H9 (cell line): Measurements from ENCODE around the gene ADGRA1. TPM values are rescaled to one million over a fixed set of nuclear protein-coding genes. Genes with fewer than 3 reads are reported as not detected.

Source experiments
- DNase-seq: peaks from one replicate; pipeline ENCODE4 v3.0.0-alpha.2; 2017
- H2AFZ ChIP-seq: one replicate; pipeline ENCODE4 v1.6.1; 2013; ENCODE audit warnings: mild to moderate bottlenecking, low read length, control low read depth, moderate library complexity
- H2AK5ac ChIP-seq: 2 replicates; pipeline ENCODE4 v1.6.1; 2013; ENCODE audit warnings: low read length, control low read depth, mixed read lengths; ENCODE audit not compliant: insufficient read length
- H2BK120ac ChIP-seq: one replicate; pipeline ENCODE4 v1.6.1; 2013; ENCODE audit warnings: low read depth, mild to moderate bottlenecking, low read length, control low read depth, inconsistent platforms; ENCODE audit not compliant: poor library complexity, severe bottlenecking
- H2BK12ac ChIP-seq: 2 replicates; pipeline ENCODE4 v1.6.1; 2013; ENCODE audit warnings: low read length, control low read depth, mixed read lengths, low read depth; ENCODE audit not compliant: insufficient read length
- H2BK15ac ChIP-seq: 2 replicates; pipeline ENCODE4 v1.6.1; 2013; ENCODE audit warnings: low read depth, low read length, control low read depth
- H2BK20ac ChIP-seq: one replicate; pipeline ENCODE4 v1.6.1; 2013; ENCODE audit warnings: low read depth, mild to moderate bottlenecking, low read length, control low read depth, inconsistent platforms; ENCODE audit not compliant: poor library complexity, severe bottlenecking
- H2BK5ac ChIP-seq: 2 replicates; pipeline ENCODE4 v1.6.1; 2013; ENCODE audit warnings: low read length, control low read depth, mixed read lengths; ENCODE audit not compliant: insufficient read length
- H3K14ac ChIP-seq: 2 replicates; pipeline ENCODE4 v1.6.1; 2013; ENCODE audit warnings: low read length, control low read depth; ENCODE audit not compliant: insufficient read depth
- H3K18ac ChIP-seq: 2 replicates; pipeline ENCODE4 v1.6.1; 2013; ENCODE audit warnings: low read depth, mild to moderate bottlenecking, mixed read lengths, low read length, control low read depth; ENCODE audit not compliant: insufficient read length
- H3K23ac ChIP-seq: 2 replicates; pipeline ENCODE4 v1.6.1; 2013; ENCODE audit warnings: low read length, control low read depth, mixed read lengths, low read depth; ENCODE audit not compliant: insufficient read length
- H3K23me2 ChIP-seq: 2 replicates; pipeline ENCODE4 v1.6.1; 2013; ENCODE audit warnings: low read depth, mild to moderate bottlenecking, mixed read lengths, low read length, control low read depth; ENCODE audit not compliant: insufficient read length, poor library complexity, severe bottlenecking
- H3K27ac ChIP-seq: 2 replicates; pipeline ENCODE4 v1.5.1; 2013; ENCODE audit warnings: low read length, control low read depth, mixed read lengths, low read depth; ENCODE audit not compliant: insufficient read length
- H3K27me3 ChIP-seq: 2 replicates; pipeline ENCODE4 v1.6.1; 2013; ENCODE audit warnings: low read length, control low read depth, inconsistent platforms; ENCODE audit not compliant: insufficient read depth
- H3K4ac ChIP-seq: 2 replicates; pipeline ENCODE4 v1.6.1; 2013; ENCODE audit warnings: low read depth, mild to moderate bottlenecking, control low read depth, inconsistent platforms, low read length, moderate library complexity
- H3K4me1 ChIP-seq: 2 replicates; pipeline ENCODE4 v1.6.1; 2013; ENCODE audit warnings: low read length, control low read depth, inconsistent platforms; ENCODE audit not compliant: insufficient read depth
- H3K4me2 ChIP-seq: 2 replicates; pipeline ENCODE4 v1.6.1; 2013; ENCODE audit warnings: low read length, control low read depth, mixed read lengths; ENCODE audit not compliant: insufficient read length, insufficient read depth
- H3K56ac ChIP-seq: 2 replicates; pipeline ENCODE4 v1.6.1; 2013; ENCODE audit warnings: low read depth, mild to moderate bottlenecking, mixed read lengths, low read length, control low read depth; ENCODE audit not compliant: insufficient read length
- H3K79me1 ChIP-seq: 2 replicates; pipeline ENCODE4 v1.6.1; 2013; ENCODE audit warnings: low read depth, mild to moderate bottlenecking, moderate library complexity, low read length, control low read depth, inconsistent platforms; ENCODE audit not compliant: insufficient read depth, poor library complexity, severe bottlenecking
- H3K79me2 ChIP-seq: 2 replicates; pipeline ENCODE4 v1.6.1; 2013; ENCODE audit warnings: low read length, control low read depth, inconsistent platforms; ENCODE audit not compliant: insufficient read depth
- H3K9ac ChIP-seq: 2 replicates; pipeline ENCODE4 v1.6.1; 2013; ENCODE audit warnings: low read length, control low read depth, mixed read lengths; ENCODE audit not compliant: insufficient read length; ENCODE audit errors: extremely low read depth
- H3K9me3 ChIP-seq: one replicate; pipeline ENCODE4 v1.6.1; 2013; ENCODE audit warnings: low read depth, low read length, inconsistent platforms; ENCODE audit not compliant: control insufficient read depth
- H3T11ph ChIP-seq: one replicate; pipeline ENCODE4 v1.6.1; 2013; ENCODE audit warnings: mild to moderate bottlenecking, low read length, control low read depth, inconsistent platforms
- H4K20me1 ChIP-seq: one replicate; pipeline ENCODE4 v1.6.1; 2013; ENCODE audit not compliant: control insufficient read depth, insufficient read length, insufficient read depth
- H4K5ac ChIP-seq: 2 replicates; pipeline ENCODE4 v1.6.1; 2013; ENCODE audit warnings: low read depth, mild to moderate bottlenecking, mixed read lengths, low read length, control low read depth; ENCODE audit not compliant: insufficient read length
- H4K8ac ChIP-seq: replicated peaks from 2 replicates; pipeline ENCODE4 v1.6.1; 2013; ENCODE audit warnings: low read length, control low read depth, mixed read lengths, low read depth; ENCODE audit not compliant: insufficient read length
- H4K91ac ChIP-seq: 2 replicates; pipeline ENCODE4 v1.6.1; 2013; ENCODE audit warnings: low read depth, mild to moderate bottlenecking, moderate library complexity, mixed read lengths, low read length, control low read depth; ENCODE audit not compliant: insufficient read length
- H3K27ac Mint-ChIP-seq, 3 experiments: 2 replicates in 2 of 3; 3 replicates in 1 of 3; pipeline ENCODE4 v1.8.0; 2020 to 2021; ENCODE audit warnings: mixed read lengths in 3 of 3, mild to moderate bottlenecking in 1 of 3, moderate library complexity in 1 of 3
- H3K27me3 Mint-ChIP-seq: 2 replicates; pipeline ENCODE4 v1.8.0; 2021; ENCODE audit warnings: low read depth, mild to moderate bottlenecking, moderate library complexity, mixed read lengths
- H3K36me3 Mint-ChIP-seq, 3 experiments: 2 replicates in 2 of 3; 3 replicates in 1 of 3; pipeline ENCODE4 v1.8.0; 2020 to 2021; ENCODE audit warnings: low read depth in 3 of 3, mixed read lengths in 3 of 3; ENCODE audit not compliant: insufficient read depth in 1 of 3
- H3K4me1 Mint-ChIP-seq, 2 experiments: 2 replicates each; pipeline ENCODE4 v1.8.0; 2020; ENCODE audit warnings: mixed read lengths in 2 of 2
- H3K4me3 Mint-ChIP-seq, 2 experiments: 2 replicates in 1 of 2; 3 replicates in 1 of 2; pipeline ENCODE4 v1.8.0; 2020 to 2021; ENCODE audit warnings: mild to moderate bottlenecking in 2 of 2, mixed read lengths in 2 of 2, moderate library complexity in 1 of 2
- H3K9me3 Mint-ChIP-seq, 2 experiments: 2 replicates in 1 of 2; 3 replicates in 1 of 2; pipeline ENCODE4 v1.8.0; 2020; ENCODE audit warnings: mild to moderate bottlenecking in 2 of 2, mixed read lengths in 2 of 2, moderate library complexity in 1 of 2
- WGBS: extraction: QIAGEN DNeasy Blood & Tissue Kit; methylation state at CpG from one replicate; pipeline ENCODE4 v1.1.7; 2013; ENCODE audit warnings: missing lambda C conversion rate, low lambda C conversion rate, mixed read lengths; ENCODE audit not compliant: insufficient read length; ENCODE audit errors: extremely low coverage; 5-methylcytosine and 5-hydroxymethylcytosine counted together
- total RNA-seq: library from RNA; stranded (reverse); gene quantifications from 2 replicates; pipeline ENCODE4 v1.2.1, GENCODE V29; 2021
- TF ChIP-seq, protein P1 (sequence below): fragments of 200-600 bp; sonication (generic); conservative IDR thresholded peaks from 3 replicates; pipeline ENCODE4 v1.8.0; 2021; ENCODE audit warnings: antibody characterized with exemption, mild to moderate bottlenecking

Gene ADGRA1
- total RNA-seq, 1 experiment from 2014 or later: 0.11 TPM

DNA sequence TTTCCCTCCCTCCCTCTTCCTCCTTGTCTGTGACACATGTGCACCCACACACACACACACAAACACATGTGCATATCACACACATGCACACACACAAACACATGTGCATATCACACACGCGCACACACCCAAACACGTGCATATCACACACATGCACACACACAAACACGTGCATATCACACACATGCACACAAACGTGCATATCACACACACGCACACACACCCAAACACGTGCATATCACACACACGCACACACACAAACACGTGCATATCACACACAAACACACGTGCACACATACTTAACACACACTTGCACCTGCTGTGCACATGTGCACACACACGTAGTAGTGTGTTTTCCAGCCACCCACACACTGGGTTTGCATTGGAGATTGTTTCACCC lies 42.9 kb downstream of the ADGRA1 start:
- no peak overlapping the region for H3T11ph ChIP-seq
- no peaks in the 10 kb centered on the region for H4K20me1 ChIP-seq
- H3K18ac ChIP-seq: no peak overlapping the region
- no peak overlapping the region for H3K14ac ChIP-seq
- no CpG with 5 or more reads among the region's 11 CpGs for WGBS
- H3K9ac ChIP-seq: no peak overlapping the region
- no peaks in the 10 kb centered on the region for H3K27me3 ChIP-seq
- peaks cover 2% of the 10 kb centered on the region for H3K27me3 Mint-ChIP-seq
- H2BK20ac ChIP-seq: no peak overlapping the region
- H3K4ac ChIP-seq: no peak overlapping the region
- no peak overlapping the region for H4K5ac ChIP-seq
- no peak for DNase-seq
- no peaks in the 10 kb centered on the region for H3K9me3 ChIP-seq
- no peak overlapping the region for H3K4me3 Mint-ChIP-seq
- no peak overlapping the region for H2BK5ac ChIP-seq
- H3K27ac ChIP-seq: no peak overlapping the region
- TF ChIP-seq, protein P1, sequence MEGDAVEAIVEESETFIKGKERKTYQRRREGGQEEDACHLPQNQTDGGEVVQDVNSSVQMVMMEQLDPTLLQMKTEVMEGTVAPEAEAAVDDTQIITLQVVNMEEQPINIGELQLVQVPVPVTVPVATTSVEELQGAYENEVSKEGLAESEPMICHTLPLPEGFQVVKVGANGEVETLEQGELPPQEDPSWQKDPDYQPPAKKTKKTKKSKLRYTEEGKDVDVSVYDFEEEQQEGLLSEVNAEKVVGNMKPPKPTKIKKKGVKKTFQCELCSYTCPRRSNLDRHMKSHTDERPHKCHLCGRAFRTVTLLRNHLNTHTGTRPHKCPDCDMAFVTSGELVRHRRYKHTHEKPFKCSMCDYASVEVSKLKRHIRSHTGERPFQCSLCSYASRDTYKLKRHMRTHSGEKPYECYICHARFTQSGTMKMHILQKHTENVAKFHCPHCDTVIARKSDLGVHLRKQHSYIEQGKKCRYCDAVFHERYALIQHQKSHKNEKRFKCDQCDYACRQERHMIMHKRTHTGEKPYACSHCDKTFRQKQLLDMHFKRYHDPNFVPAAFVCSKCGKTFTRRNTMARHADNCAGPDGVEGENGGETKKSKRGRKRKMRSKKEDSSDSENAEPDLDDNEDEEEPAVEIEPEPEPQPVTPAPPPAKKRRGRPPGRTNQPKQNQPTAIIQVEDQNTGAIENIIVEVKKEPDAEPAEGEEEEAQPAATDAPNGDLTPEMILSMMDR: no peak
- H3K36me3 Mint-ChIP-seq: no peaks in the 10 kb centered on the region; a peak in 1 of 7 replicates
- no peak overlapping the region for H4K8ac ChIP-seq
- H2BK120ac ChIP-seq: no peak overlapping the region
- H3K4me1 Mint-ChIP-seq: no peaks in the 10 kb centered on the region; a peak in 1 of 4 replicates
- no peak overlapping the region for H2BK15ac ChIP-seq
- H3K27ac Mint-ChIP-seq: no peak overlapping the region; a peak in 1 of 7 replicates
- no peak overlapping the region for H2BK12ac ChIP-seq
- peaks cover 0 to 4% of the 10 kb centered on the region in 2 experiments; a peak in 1 of 5 replicates for H3K9me3 Mint-ChIP-seq
- no peaks in the 10 kb centered on the region for H3K79me2 ChIP-seq
- H2AFZ ChIP-seq: no peak overlapping the region
- H3K56ac ChIP-seq: no peak overlapping the region
- no peaks in the 10 kb centered on the region for H3K4me1 ChIP-seq
- no peaks in the 10 kb centered on the region for H3K79me1 ChIP-seq
- no peak overlapping the region for H4K91ac ChIP-seq
- H3K23me2 ChIP-seq: no peaks in the 10 kb centered on the region
- H2AK5ac ChIP-seq: no peak overlapping the region
- no peak overlapping the region for H3K23ac ChIP-seq
- no peak overlapping the region for H3K4me2 ChIP-seq
